Activated CD4-positive, alpha-beta T cell treated with anti-CD3 and anti-CD28 coated beads, Interleukin-2, amount 50 U/mL, for 48 hours (primary cell): ENCODE results near the gene FAM185A.
"Not testable (repeated sequence)": the region's sequence is repeated elsewhere in the genome, so short reads cannot be mapped to it uniquely, and the experiment has no call there.

Experiments
- DNase-seq, 2 experiments: peaks; one replicate each; pipeline ENCODE4 v3.0.0-alpha.2; 2020

The FAM185A gene

DNA sequence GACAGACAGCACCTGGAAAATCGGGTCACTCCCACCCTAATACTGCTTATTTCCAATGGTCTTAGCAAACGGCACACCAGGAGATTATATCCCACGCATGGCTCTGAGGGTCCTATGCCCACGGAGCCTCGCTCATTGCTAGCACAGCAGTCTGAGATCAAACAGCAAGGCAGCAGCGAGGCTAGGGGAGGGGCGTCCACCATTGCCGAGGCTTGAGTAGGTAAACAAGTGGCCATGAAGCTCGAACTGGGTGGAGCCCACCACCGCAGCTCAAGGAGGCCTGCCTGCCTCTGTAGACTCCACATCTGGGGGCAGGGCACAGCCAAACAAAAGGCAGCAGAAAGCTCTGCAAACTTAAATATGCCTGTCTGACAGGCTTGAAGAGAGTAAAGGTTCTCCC is 32.1 kb downstream of the FAM185A start:
- DNase-seq: not testable (repeated sequence)

DNA sequence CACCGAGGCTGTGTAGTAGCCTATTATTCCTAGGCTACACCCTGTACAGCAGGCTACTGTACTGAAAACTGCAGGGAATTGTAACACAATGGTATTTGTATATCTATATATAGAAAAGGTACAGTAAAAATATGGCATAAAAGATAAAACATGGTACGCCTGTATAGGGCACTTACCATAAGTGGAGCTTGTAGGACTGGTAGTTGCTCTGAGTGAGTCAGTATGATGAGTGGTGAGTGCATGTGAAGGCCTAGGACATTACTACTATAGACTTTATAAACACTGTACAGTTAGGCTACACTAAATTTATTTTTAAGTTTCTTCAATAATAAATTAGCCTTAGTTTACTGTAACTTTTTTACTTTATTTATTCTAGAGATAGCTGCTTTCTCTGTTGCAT is 40.0 kb downstream of the FAM185A start:
- not testable (repeated sequence) for DNase-seq

DNA sequence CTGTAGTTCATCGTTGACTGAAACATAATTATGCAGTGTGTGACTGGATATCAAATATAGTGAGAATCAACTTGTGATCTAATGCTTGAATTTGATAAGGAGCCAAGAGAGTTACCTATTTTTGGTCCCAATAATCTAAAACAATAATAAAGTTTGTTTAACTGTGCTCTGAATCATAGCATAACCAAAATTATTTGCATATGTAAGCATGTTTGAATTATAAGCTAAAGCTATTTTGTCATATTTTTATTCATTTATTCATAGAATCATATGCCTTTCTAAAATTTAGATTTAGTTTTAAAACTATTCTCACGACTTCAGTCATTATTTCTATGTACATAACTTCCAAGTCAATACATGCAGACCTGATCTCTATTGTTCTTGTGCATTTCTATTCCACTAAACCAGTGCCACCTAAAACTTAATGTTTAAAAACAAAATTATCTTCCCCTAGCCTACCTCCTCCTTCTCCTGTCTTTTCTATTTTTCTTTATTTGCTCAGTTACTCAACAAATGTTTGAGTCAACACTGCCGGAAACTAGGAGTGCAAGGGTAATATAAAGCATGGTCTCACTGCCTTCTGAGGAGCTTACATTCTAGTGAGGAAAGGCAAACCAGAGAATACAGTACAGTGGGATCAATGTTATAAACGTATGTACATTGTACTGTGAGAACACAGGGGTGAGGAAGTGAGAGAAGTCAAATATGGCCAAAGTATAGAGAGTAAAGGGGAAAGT is 41.7 kb downstream of the FAM185A start:
- DNase-seq: not testable (repeated sequence)

DNA sequence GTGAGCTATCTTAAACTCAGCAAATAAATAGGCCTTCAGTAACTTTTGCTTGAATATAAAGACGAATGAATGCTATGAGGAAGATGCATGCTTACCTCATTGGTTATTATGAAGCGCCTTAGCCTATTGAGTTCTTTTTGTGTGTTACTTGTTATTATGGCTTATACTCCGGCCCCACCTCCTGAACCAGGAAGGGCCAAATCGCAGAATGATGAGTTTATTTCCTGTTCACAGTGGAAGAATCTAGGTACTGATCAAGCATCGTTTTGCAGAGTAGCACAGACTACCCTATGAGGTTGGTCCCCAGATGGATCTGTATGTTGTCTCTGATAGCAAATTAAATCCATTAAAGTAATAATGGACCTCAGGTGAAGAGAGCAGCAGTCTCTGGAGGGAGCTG is 42.6 kb downstream of the FAM185A start:
- not testable (repeated sequence) for DNase-seq

DNA sequence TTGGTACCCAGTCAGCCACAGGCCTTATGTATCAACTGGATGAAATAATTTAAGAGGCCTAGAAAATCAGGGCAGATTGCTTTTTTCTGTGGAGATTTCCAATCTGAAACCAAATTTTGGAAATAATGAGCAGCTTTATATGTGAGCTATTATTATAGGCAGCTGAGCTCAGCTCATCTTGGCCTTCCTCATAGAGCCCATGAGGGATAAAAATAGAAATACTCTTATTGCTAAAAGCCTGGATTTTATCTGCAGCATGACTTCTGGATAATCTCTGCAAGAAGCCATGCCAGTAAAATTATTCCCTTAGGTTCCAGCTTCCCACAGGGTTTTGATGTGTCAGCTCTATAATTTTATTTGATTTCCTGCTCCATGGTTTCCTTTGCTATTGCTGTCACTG is 43.0 kb downstream of the FAM185A start:
- DNase-seq: not testable (repeated sequence)

DNA sequence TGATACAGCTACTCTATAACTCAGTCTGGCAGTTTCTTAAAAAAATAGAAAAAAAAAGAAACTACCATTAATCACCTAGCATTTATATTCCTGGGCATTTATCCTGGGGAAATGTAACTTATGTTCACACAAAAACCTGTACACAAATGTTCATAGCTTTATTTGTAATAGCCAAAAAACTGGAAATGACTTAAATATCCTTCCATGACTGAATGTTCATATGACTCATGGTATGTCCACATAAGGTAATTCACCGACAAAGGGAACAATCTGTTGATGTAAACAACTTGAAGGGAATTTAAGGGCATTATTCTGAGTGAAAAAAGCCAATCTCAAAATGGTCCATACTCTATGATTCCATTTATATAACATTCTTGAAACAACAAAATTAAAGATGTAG is 45.8 kb downstream of the FAM185A start:
- DNase-seq: not testable (repeated sequence)

DNA sequence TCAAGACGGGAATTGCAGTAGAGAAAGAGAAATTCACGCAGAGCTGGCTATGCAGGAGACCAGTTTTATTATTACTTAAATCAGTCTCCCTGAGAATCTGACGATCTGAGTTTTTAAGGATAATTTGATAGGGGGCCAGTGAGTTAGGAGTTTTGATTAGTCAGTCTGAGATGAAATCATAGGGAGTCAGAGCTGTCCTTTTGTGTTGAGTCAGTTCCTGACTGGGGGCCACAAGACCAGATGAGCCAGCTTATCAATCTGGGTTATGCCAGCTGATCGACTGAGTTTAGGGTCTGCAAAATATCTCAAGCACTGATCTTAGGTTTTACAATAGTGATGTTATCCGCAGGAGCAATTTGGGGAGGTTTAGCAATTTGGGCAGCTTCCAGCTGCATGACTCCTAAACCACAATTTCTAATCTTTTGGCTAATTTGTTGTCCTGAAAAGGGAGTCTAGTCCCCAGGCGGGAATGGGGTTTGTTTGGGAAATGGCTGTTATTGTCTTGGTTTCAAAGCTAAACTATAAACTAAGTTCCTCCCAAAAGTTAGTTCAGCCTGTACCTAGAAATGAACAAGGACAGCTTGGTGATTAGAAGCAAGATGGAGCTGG is 47.3 kb downstream of the FAM185A start:
- DNase-seq: not testable (repeated sequence)

DNA sequence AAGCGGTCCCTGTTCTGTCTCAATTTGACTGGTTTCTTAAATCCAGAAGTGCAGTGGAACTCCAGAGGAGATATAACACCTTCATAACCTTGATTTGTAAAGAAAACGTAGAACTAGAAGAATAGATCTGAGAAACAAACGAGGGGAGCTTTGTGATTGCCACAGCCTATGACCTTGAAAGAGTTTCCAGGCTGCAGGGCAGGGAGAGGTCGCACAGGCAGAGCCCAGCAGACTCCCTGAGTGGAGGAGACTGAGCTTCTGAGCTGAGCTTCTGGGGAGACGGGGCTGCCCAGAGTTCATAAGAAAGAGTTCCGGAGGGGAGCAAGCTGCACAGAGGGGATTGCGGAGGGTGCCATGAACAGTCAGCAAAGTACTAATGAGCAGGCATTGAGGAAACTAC is 57.8 kb downstream of the FAM185A start:
- DNase-seq: no peak

DNA sequence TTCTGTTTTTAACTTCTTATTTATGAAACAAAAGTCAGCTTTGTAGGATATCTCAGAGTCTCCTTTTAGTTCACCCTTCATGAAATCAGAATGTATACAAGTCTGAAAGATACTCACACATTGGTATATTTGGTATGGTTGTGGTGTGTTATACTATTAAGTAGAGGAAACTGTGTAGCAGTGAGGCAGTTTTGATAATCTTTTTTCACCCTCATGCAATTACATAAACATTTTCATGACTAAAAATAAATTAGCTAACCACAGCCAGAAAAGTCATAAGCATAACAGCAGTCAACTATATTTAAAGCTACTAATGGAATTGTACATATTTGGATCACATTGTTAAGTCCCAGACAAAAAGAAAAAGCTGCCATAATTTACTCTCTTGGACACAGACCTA is 62.1 kb downstream of the FAM185A start:
- no peak for DNase-seq

DNA sequence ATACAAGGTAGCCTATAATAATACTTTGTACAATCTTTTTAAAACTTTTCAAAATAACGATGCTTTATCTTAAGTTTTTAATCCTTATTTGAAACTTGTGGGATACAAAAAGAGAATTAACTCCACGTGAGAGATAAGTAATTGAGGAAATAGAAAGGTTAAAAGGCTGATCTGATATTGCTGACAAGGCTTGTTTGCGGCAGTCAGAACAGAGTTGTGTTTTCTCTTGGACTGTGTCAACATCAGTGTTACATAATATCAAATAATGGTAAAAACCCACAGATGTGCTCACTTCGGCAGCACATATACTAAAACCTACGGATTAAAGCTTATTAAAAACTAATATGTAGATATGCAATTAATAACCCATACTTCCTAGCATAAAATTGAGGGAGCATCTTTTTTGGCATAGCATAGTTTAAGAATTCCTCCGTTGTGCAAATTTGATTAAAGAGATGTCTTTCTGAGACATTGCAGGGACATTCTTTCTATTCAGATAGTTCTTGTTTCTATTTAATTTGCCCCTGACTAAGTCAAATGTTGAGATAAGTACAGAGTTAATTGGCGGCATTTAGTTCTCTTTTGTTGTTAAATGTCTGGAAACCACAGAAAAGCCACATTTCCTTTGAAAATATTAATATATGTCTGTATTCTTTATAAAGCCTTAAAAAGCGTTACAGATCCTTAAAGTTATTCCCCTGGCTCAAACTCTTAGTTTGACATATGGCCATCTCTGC is 63.3 kb downstream of the FAM185A start:
- DNase-seq: no peak

DNA sequence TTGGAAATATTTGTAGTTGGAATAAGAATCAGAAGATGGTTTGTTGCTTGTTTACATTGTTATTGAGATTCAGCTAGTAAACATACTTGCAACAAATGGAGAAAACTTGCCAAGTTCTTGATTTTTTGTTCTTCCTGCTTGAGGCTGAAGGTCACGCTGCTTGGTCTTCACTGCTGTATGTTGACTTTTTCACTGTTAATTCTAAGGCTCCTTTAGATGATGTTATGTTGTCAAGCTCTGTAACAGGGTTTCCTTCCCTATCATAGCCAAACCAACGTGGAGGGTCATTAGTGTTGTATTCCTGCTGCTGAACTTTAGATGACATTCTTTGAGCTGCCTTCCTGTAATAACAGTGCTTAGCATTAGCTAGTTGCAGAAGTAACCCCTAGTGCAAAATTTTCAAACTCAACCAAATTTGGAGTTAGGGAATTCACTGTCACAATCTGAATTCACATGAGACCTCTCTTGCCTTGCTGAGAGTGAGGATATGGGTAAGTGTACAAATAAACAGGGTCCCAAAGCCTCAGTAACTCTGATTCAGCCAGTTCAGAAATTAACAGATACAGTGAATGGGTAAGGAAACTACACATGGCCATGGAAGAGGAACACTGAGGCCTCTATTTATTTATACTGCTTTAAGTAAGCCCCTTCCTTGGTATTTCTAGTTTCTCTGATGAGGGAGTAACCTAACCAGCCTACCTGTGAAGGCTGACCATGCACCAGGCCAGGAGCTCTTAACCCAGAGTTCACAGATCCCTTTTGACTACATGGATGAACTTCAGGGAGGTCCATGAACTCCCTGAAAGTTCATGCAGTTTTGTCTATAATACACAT is 64.6 kb downstream of the FAM185A start:
- DNase-seq: no peak

DNA sequence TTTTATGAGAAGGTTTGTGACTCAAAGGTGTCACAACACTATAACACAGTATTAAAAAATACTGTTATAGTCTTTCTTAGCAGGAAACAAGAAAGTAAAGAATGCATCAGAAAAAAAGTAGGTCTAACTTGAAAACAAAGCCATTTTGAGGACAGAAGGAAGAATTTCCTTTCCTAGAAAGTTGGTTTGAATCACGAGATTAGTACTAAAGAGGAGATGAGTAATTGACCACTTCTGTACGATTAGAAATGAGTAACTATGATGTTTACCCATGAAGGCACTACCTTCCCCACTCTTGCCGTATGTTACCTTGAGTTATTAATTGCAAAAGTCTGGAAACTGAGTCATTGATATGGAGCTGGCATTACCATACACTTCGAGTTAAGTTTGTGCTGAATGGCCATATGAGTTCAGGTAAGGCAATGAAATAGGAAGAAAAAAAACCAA is 65.2 kb downstream of the FAM185A start:
- no peak for DNase-seq

DNA sequence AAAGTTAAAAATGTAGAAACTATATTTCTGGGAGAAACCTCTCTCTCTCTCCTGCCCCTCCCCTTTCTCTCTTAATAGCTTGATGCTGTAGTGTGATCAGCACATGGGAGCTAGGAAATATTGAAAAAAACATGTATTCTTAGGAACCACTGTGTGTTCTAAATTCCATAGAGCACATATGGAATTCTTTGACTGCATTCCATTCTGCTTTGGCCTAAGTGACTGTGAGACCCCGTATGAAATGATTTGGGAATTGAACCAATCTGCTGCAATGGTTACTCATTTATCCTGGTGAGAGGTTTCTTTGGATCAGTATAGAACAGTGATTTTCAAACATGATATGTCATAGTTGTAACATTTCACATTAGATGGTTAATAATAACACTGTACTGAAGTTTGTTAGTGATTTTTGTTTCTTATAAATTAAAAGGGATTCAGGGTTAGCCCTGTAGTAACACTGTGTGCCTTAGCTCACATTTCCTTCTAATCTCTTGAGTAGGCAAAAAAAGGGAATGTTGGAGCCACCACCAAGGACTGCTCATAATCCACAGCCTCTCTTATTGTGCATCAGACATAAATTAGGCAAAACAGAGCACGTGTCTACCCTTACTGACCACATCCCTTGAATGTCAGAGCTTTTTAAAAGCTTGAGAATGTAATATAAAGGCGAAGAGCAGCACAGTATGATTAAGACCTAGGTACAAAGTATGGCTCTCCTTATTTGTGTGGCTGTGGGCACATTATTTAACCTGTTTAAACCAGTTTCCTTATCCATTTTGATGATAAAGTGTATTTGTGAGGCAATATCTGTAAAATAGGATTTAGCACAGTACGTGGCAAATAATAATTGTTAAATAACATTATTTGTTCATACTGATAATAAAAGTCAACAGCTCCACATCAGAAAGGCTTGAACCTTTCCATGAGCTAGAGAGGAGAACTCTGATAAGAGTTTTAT is 69.1 kb downstream of the FAM185A start:
- no peak for DNase-seq

DNA sequence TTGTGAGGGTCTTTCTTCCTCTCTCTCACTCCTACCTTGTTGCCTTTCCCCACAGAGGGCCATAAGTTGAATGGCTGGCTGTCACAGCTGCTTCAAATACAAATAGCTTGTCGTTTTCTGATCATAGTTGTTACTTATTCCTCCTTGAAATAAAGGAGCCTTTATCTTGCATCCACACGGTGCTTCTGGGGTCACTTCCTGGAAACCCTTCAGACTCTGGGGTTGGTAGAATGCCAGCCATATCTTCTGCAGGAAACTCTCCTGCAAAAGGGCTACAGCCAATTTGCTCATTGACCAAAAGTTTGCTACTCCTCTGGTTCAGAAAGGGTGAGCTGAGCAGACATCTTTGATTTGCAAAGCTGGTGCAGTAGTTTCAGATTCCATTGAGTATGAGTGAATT is 70.4 kb downstream of the FAM185A start:
- DNase-seq: no peak

DNA sequence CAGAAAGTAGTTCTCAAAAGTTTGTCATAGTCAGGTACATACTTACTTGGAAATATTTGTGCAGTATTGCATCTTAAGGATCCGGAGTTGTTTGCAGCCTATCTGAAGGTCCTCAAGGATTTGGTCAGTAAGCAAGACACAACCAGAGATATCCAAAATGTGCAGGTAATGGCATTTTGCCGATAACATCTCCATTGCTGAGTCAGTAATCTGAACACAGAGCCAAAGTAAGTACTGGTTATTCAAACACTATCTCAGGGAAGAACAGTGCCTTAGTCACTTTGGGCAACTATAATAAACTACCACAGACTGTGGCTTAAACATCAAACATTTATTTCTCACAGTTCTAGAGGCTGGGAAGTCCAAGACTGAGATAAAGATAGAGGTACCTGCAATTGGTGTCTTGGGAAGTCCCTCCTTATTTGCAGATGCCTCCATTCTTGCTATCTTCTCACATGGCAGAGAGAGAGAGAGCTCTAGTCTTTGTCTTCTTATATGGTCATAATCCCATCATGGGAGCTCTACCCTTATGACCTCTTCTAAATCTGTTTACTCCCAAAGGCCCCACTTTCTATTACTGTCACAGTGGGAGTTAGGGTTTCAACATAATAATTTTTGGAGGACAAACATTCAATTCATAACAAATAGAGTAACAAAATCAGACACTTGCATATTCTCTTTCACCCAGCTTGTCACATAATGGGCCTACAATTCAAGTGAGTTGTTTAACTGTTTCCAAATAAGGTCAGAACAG is 73.4 kb downstream of the FAM185A start:
- no peak for DNase-seq

DNA sequence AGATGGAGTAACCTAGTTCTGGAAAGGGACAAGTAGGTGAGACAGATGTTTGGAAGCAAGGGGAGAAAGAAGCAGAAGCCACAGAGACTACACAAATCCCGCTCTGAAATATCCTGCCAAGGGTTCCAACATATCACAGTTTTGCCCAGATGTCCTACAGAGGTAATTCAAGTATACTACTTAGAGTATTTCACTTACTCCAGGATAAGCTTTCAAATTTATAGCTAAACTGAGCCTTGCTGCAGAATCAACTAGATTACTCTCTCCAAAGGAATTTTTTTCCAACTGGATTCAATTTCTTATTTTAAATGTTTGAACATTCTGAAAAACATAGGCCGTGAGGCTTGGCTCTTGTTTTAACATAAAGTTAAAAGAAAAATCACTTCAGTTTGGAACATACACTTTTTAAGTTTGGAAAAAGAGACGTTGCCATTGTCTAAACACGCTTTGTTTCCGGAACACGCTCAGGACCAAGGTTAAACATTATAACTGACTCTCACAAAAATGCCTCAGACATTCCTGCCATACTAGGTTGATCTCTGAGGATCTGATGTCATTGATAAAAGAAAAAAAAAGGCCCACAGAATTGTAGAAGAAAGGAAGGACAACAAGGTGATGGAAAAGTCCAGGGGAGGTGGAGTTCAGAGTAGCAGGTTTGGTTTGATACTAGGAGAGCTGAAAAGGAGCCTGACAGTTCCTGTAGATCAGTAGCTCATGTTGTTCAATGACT is 74.8 kb downstream of the FAM185A start:
- no peak for DNase-seq

DNA sequence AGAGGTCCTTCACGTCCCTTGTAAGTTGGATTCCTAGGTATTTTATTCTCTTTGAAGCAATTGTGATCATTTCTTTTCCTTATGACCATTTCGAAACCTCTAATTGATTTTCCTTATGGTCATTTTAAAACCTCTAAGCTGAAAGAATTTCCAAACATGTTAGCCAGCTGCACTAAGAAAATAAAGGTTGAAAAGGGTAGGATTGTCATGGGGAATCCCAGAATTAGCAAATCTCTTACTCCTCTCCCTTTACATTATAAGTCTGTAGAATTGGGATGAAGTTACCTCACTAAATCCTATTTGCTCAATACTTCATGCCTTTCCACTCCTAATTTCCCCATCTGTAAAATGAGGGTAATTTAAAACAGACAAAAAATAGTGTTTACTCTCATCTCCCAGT is 79.5 kb downstream of the FAM185A start:
- no peak for DNase-seq

DNA sequence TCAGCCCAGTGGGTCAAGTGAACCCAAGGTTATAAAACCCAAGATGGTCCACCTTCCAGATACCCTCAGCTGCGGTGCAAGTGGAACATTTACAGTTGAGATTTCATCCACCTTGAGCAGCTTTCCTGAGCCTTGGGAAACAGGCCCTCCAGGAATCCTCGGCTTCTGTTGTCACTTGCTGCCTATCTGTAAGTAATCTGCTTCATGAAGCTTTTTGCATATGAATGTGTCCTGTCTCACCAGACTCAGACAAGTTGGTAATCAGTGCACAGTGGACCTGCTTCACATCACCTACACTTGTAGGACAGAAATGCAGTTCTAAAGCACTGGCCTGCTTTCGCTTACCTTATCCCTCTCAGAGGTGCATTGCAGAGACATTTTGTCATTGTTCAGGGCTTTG is 80.3 kb downstream of the FAM185A start:
- no peak for DNase-seq

DNA sequence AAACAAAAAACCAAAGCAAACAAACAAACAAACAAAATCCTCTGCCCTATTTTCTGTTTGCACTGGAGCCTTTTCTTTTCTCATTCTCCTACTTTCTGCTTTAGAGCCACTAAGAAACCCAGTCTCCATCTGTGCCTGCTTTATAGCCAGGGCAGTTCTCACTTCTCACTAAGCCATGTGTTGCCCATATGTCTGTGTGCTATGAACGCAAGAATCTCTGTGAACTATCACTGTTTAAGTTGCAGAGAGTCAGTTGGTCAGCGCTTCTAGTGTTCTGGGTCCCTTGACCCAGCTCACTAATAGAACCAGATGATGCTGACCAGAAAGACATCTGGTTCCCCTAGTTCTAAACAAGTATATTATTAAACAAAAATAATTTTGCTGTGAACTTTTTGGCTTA is 81.4 kb downstream of the FAM185A start:
- no peak for DNase-seq

DNA sequence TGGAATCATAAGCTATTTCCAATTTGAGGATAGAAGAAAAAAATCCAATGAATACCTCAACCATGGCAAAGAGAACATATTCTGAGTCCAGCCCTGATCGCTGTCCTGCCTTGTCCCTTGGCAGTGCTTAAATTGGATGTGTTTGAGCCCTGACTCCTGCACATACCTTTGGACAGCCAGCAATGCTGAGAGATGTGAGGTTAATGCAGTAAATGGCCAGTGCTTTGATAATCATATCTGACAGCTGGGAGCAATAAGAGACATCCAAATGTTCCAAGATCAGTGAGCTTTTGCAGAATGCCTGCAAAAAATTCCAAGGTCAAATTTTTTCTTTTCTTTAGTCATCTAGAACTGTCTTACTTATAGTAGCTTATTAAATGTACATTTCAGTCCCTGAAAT is 83.9 kb downstream of the FAM185A start:
- DNase-seq: no peak
